Testis (tissue), 3 donors: Measurements from ENCODE around the gene PRSS48. TPM values are rescaled to one million over a fixed set of nuclear protein-coding genes. Genes with fewer than 3 reads are reported as not detected.

Experiments
- DNase-seq: peaks from one replicate; pipeline ENCODE4 v3.0.0-alpha.2; 2019
- H3K27ac ChIP-seq, 2 donors: fragments of 200-600 bp; sonication (generic); one replicate each; pipeline ENCODE4 v1.5.1; 2019
- H3K27me3 ChIP-seq: fragments of 200-600 bp; sonication (generic); one replicate; pipeline ENCODE4 v1.5.1; 2019
- H3K36me3 ChIP-seq: fragments of 200-600 bp; sonication (generic); one replicate; pipeline ENCODE4 v1.5.1; 2017; ENCODE audit warnings: low read depth; ENCODE audit errors: missing control alignments
- H3K4me1 ChIP-seq: fragments of 200-600 bp; sonication (generic); one replicate; pipeline ENCODE4 v1.5.1; 2019
- H3K4me3 ChIP-seq, 2 donors: fragments of 200-600 bp; sonication (generic); one replicate each; pipeline ENCODE4 v1.5.1; 2017 to 2019
- H3K9me3 ChIP-seq: fragments of 200-600 bp; sonication (generic); one replicate; pipeline ENCODE4 v1.5.1; 2017
- POLR2A ChIP-seq: fragments of 450-650 bp; IDR thresholded peaks from one replicate; pipeline ENCODE4 v1.6.1; 2017; ENCODE audit warnings: antibody characterized with exemption, mild to moderate bottlenecking, moderate library complexity
- WGBS, 2 donors: methylation state at CpG; one replicate each; pipeline ENCODE4 v1.1.5; 2018; 5-methylcytosine and 5-hydroxymethylcytosine counted together
- intact Hi-C: fragments of 100-400 bp; cut with DNase I; formaldehyde crosslinking; loops from one replicate; pipeline ENCODE4 v1.15.1; 2023; ENCODE audit warnings: low total_unique reads
- polyA plus RNA-seq: library from polyadenylated mRNA; stranded (reverse); fragments of 350-450 nt; fragmentation: Illumina TruSeq; extraction: RNeasy Lipid Tissue Mini Kit (QIAGEN cat#74804); gene quantifications from one replicate; pipeline ENCODE4 v1.2.3, GENCODE V29; 2014; ENCODE audit warnings: low read depth, low replicate concordance; ENCODE audit not compliant: insufficient read depth
- total RNA-seq, 2 donors: library from RNA; depleted of rRNA; stranded (reverse); fragments of >200 nt; gene quantifications; one replicate each; pipeline ENCODE4 v1.2.3, GENCODE V29; 2016
- TF ChIP-seq, protein P1 (sequence below), 3 experiments: fragments of 450-650 bp in 2 of 3; fragments of 200-600 bp in 1 of 3; sonication (generic) in 1 of 3; IDR thresholded peaks; one replicate each; pipeline ENCODE4 v1.5.1; 2016 to 2019; ENCODE audit warnings: antibody characterized with exemption in 3 of 3, mild to moderate bottlenecking in 2 of 3, moderate library complexity in 1 of 3

The PRSS48 gene
- total and polyA plus RNA-seq, 3 donors from 2014 or later = 0.71 to 2.0 TPM; not detected in 1

- intact Hi-C loops = no loop called here
- Histone ChIP-seq H3K36me3 (no peaks in the 10 kb centered on the region), H3K27me3 (no peaks in the 10 kb centered on the region), H3K4me3 (no peak overlapping the region), H3K27ac (peak overlapping the region in 1 of 2 donors; percentile 23), H3K4me1 (peaks cover 13% of the 10 kb centered on the region), H3K9me3 (no peaks in the 10 kb centered on the region)
- TF ChIP-seq, protein P1, sequence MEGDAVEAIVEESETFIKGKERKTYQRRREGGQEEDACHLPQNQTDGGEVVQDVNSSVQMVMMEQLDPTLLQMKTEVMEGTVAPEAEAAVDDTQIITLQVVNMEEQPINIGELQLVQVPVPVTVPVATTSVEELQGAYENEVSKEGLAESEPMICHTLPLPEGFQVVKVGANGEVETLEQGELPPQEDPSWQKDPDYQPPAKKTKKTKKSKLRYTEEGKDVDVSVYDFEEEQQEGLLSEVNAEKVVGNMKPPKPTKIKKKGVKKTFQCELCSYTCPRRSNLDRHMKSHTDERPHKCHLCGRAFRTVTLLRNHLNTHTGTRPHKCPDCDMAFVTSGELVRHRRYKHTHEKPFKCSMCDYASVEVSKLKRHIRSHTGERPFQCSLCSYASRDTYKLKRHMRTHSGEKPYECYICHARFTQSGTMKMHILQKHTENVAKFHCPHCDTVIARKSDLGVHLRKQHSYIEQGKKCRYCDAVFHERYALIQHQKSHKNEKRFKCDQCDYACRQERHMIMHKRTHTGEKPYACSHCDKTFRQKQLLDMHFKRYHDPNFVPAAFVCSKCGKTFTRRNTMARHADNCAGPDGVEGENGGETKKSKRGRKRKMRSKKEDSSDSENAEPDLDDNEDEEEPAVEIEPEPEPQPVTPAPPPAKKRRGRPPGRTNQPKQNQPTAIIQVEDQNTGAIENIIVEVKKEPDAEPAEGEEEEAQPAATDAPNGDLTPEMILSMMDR (IDR thresholded peaks at IDR 0.05) = no peak
- TF ChIP-seq POLR2A = no peak
- no peak for DNase-seq
- 47 to 54% methylated on average over 1 of the region's 1 CpG for WGBS, 2 donors
These were observed 37.5 kb downstream of the PRSS48 start for GRCh38 chr4:151314479-151314878.

DNA sequence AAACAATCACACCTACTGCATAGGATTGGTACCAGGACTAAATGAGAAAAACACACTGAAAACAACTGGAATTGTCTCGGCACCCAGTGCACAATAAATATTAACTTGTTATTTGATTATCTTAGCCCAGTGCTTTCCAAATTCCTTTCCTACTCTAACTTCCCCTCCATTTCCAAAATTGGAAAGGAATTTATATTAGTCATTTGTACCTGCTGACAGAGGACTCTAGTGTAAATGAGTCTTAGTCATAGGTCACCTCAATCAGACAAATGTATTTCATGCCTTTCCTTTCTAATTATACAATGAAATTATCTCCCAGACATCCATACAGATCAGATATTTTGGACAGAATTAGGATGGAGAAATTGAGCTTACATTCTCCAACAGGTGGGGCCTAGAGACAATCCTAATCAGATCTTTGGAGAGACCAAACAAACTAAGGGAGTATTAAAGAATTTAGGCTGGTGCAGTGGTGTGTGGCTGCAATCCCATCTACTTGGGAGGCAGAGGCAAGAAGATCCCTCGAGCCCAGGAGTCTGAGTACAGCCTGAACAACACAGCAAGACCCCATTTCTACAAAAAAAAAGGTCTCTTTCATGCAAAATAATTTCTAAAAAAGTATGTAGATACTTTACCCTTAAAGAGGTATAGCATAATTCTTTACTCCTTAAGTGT, 38.4 kb downstream of the PRSS48 start:
- 58 to 69% methylated on average over 2 of the region's 2 CpGs for WGBS, 2 donors
- Histone ChIP-seq H3K27me3 (no peaks in the 10 kb centered on the region), H3K4me3 (no peak overlapping the region), H3K27ac (peak overlapping the region in 1 of 2 donors; percentile 23), H3K36me3 (no peaks in the 10 kb centered on the region), H3K9me3 (no peaks in the 10 kb centered on the region), H3K4me1 (peaks cover 13% of the 10 kb centered on the region)
- intact Hi-C loops = no loop called here
- DNase-seq = no peak
- TF ChIP-seq POLR2A = no peak
- TF ChIP-seq, protein P1 (IDR thresholded peaks at IDR 0.05) = no peak

GRCh38 chr4:151316645-151317044, 39.7 kb downstream of the PRSS48 start:
- no peak overlapping the region for H3K27ac ChIP-seq
- H3K4me3 ChIP-seq = no peak overlapping the region
- H3K36me3 ChIP-seq = no peaks in the 10 kb centered on the region
- DNase-seq = no peak
- intact Hi-C loops = no loop called here
- 46 to 58% methylated on average over 2 of the region's 2 CpGs for WGBS, 2 donors
- no peaks in the 10 kb centered on the region for H3K27me3 ChIP-seq
- H3K4me1 ChIP-seq = peaks cover 13% of the 10 kb centered on the region
- no peaks in the 10 kb centered on the region for H3K9me3 ChIP-seq
- no peak for TF ChIP-seq POLR2A
- TF ChIP-seq, protein P1 (IDR thresholded peaks at IDR 0.05) = no peak

DNA sequence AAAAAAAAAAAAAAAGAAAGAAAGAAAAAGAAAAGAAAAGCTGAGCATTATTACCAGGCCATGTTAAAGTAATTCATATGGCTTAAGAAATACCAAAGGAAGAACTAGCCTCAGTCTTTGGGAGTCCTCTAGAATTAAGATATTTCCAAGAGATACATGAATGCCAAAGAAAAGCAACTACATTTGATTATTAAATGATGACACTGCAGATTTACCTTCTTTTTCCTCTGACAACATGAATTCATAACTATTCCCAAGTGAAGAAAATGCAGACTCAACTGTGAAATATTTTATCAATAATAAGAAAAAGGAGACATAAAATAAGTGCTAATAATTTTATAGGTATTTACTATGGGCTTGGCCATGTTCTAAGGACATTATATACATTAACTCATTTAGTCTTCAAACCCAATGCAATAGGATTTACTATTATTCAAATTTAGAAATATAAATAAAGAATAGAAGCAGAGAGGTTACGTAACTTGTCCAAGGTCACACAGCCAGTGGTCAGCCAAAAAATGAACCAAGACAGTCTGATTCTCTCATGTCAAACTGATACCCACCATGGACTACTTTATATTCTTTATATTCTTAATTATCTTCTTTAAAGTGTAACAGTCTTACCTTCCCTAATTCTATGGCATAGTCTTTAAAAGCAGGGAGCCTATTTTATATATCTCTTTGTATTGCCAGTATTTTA, 41.5 kb downstream of the PRSS48 start:
- H3K4me1 ChIP-seq = peaks cover 14% of the 10 kb centered on the region
- no peak for DNase-seq
- WGBS, 2 donors = 47 to 55% methylated on average over 1 of the region's 1 CpG

More for the DNA sequence above, 41.5 kb downstream of the PRSS48 start:
- Histone ChIP-seq H3K27ac (no peak overlapping the region), H3K27me3 (no peaks in the 10 kb centered on the region), H3K36me3 (no peaks in the 10 kb centered on the region), H3K4me3 (no peak overlapping the region), H3K9me3 (no peaks in the 10 kb centered on the region)
- intact Hi-C loops = no loop called here
- TF ChIP-seq POLR2A = no peak
- TF ChIP-seq, protein P1 (IDR thresholded peaks at IDR 0.05) = no peak
